GM20000 (cell line): Measurements from ENCODE around the gene GPR42.
"Not testable (repeated sequence)": the region's sequence is repeated elsewhere in the genome, so short reads cannot be mapped to it uniquely, and the experiment has no call there.

ENCODE experiments used
- DNase-seq: peaks from one replicate; pipeline ENCODE4 v3.0.0; 2012; ENCODE audit warnings: low spot score
- CTCF ChIP-seq: IDR thresholded peaks from 2 replicates; pipeline ENCODE4 v1.5.1; 2012; ENCODE audit warnings: mild to moderate bottlenecking, control low read depth; ENCODE audit errors: extremely low read depth, missing control alignments

GPR42 gene

GRCh38 chr19:35373492-35373891 is 2.6 kb downstream of the GPR42 start:
- DNase-seq: no peak
- no peak for TF ChIP-seq CTCF

- DNase-seq: not testable (repeated sequence)
Observed at GRCh38 chr19:35374031-35374430, 3.2 kb downstream of the GPR42 start.

GRCh38 chr19:35375505-35376307 is 4.8 kb downstream of the GPR42 start:
- no peak for DNase-seq

GRCh38 chr19:35377656-35378055 is 6.8 kb downstream of the GPR42 start:
- no peak for DNase-seq
- TF ChIP-seq CTCF: no peak

More at GRCh38 chr19:35375505-35376307, 4.8 kb downstream of the GPR42 start:
- no peak for TF ChIP-seq CTCF

GRCh38 chr19:35378356-35378755 is 7.5 kb downstream of the GPR42 start:
- no peak for TF ChIP-seq CTCF
- no peak for DNase-seq

- DNase-seq: not testable (repeated sequence)
Observed at GRCh38 chr19:35379545-35379944, 8.7 kb downstream of the GPR42 start.

- DNase-seq: no peak
- TF ChIP-seq CTCF: no peak
Observed at GRCh38 chr19:35379992-35380391, 9.1 kb downstream of the GPR42 start.

GRCh38 chr19:35380450-35381124 is 9.7 kb downstream of the GPR42 start:
- DNase-seq: no peak
- no peak for TF ChIP-seq CTCF
